Keratinocyte (primary cell): ENCODE measurements around the gene AIDA. TPM values are rescaled to one million over a fixed set of nuclear protein-coding genes. Genes with fewer than 3 reads are reported as not detected.
A peak's percentile ranks its signal among the peaks of the same experiment; 100 is the strongest.

Source experiments
- DNase-seq: peaks from one replicate; pipeline ENCODE4 v3.0.0-alpha.2; 2011; ENCODE audit warnings: low read depth, missing footprints, low spot score
- FAIRE-seq: peaks from 2 replicates; lab custom pipeline; 2011; peaks lifted over from hg19 to GRCh38; lab: Jason Lieb, UNC
- H2AFZ ChIP-seq: 2 replicates; pipeline ENCODE4 v1.6.0; 2012; ENCODE audit warnings: low read length, control low read depth, inconsistent platforms; ENCODE audit not compliant: control insufficient read depth
- H3K27ac ChIP-seq: 2 replicates; pipeline ENCODE4 v1.5.1; 2011; ENCODE audit warnings: low read length; ENCODE audit not compliant: control insufficient read depth, insufficient read depth
- H3K27me3 ChIP-seq: 3 replicates; pipeline ENCODE4 v1.6.0; 2011; ENCODE audit warnings: low read length; ENCODE audit not compliant: control insufficient read depth, insufficient read depth; ENCODE audit errors: extremely low read depth
- H3K36me3 ChIP-seq, 2 experiments: 2 replicates in 1 of 2; 3 replicates in 1 of 2; pipeline ENCODE4 v1.5.1; 2011; ENCODE audit warnings: low read length in 2 of 2, mild to moderate bottlenecking in 1 of 2; ENCODE audit not compliant: control insufficient read depth in 2 of 2, insufficient read depth in 2 of 2; ENCODE audit errors: extremely low read depth in 1 of 2
- H3K4me1 ChIP-seq: 3 replicates; pipeline ENCODE4 v1.5.1; 2011; ENCODE audit warnings: low read length; ENCODE audit not compliant: control insufficient read depth, insufficient read depth; ENCODE audit errors: extremely low read depth
- H3K4me2 ChIP-seq: 3 replicates; pipeline ENCODE4 v1.6.0; 2011; ENCODE audit warnings: low read depth, low read length; ENCODE audit not compliant: control insufficient read depth, insufficient read depth; ENCODE audit errors: extremely low read depth
- H3K4me3 ChIP-seq, 3 experiments: fragments of 200-600 bp in 1 of 3; sonication (generic) in 1 of 3; 2 replicates in 2 of 3; 3 replicates in 1 of 3; pipeline ENCODE4 v1.5.1; 2011 to 2016; ENCODE audit warnings: low read length in 3 of 3, mild to moderate bottlenecking in 3 of 3, control low read depth in 2 of 3, inconsistent platforms in 1 of 3, low read depth in 1 of 3, mixed read lengths in 1 of 3, mixed run types in 1 of 3, moderate library complexity in 1 of 3; ENCODE audit not compliant: control insufficient read depth in 2 of 3, insufficient read depth in 2 of 3; ENCODE audit errors: extremely low read depth in 1 of 3
- H3K79me2 ChIP-seq: 2 replicates; pipeline ENCODE4 v1.6.0; 2012; ENCODE audit warnings: low read length; ENCODE audit not compliant: control insufficient read depth, insufficient read depth
- H3K9ac ChIP-seq: 3 replicates; pipeline ENCODE4 v1.6.0; 2011; ENCODE audit warnings: low read length; ENCODE audit not compliant: control insufficient read depth, insufficient read depth; ENCODE audit errors: extremely low read depth
- H3K9me1 ChIP-seq: 3 replicates; pipeline ENCODE4 v1.6.0; 2011; ENCODE audit warnings: low read length; ENCODE audit not compliant: control insufficient read depth, insufficient read depth; ENCODE audit errors: extremely low read depth
- H3K9me3 ChIP-seq: 2 replicates; pipeline ENCODE4 v1.5.1; 2012; ENCODE audit warnings: low read depth, low read length; ENCODE audit not compliant: control insufficient read depth
- H4K20me1 ChIP-seq: 3 replicates; pipeline ENCODE4 v1.6.0; 2011; ENCODE audit warnings: low read length; ENCODE audit not compliant: control insufficient read depth, insufficient read depth; ENCODE audit errors: extremely low read depth
- CTCF ChIP-seq, 3 experiments: IDR thresholded peaks in 1 of 3; conservative IDR thresholded peaks in 1 of 3; optimal IDR thresholded peaks in 1 of 3; 2 replicates in 2 of 3; 3 replicates in 1 of 3; pipeline versions ENCODE3 to v1.5.1; 2011; ENCODE audit warnings: low read length in 3 of 3, mild to moderate bottlenecking in 3 of 3, moderate library complexity in 2 of 3, control low read depth in 1 of 3, inconsistent platforms in 1 of 3; ENCODE audit not compliant: insufficient read depth in 2 of 3; ENCODE audit errors: extremely low read depth in 1 of 3
- EZH2 ChIP-seq: IDR thresholded peaks from one replicate; pipeline ENCODE4 v1.6.1; 2012; ENCODE audit warnings: inconsistent platforms, mild to moderate bottlenecking, low read length, moderate library complexity
- dilution Hi-C: fragments of 300-500 bp; cut with MboI; formaldehyde crosslinking; loops from one replicate; pipeline ENCODE4 v1.7.0; 2020; ENCODE audit warnings: low sequenced_read_pairs; ENCODE audit not compliant: extremely low pct_ligation_motif_present
- polyA plus RNA-seq, 5 experiments: library from polyadenylated mRNA; depleted of rRNA in 3 of 5; stranded (reverse) in 3 of 5; stranded (forward) in 1 of 5; unstranded in 1 of 5; fragments of >200 nt; gene quantifications; 1 replicate in 1 of 5; 2 replicates in 3 of 5; 3 replicates in 1 of 5; pipeline versions ENCODE4 v1.2.1 to v1.2.3, GENCODE V29; 2011 to 2012; ENCODE audit warnings: missing spikeins in 2 of 5, low read depth in 1 of 5, low replicate concordance in 1 of 5

The AIDA gene
- polyA plus RNA-seq, 1 donor (not counting 4 experiments of a cell fraction or from before 2014, with no cell fraction given): 86.8 TPM

GRCh38 chr1:222711319-222712252 lies 705 bp downstream of the AIDA start:
- Histone ChIP-seq H3K79me2 (peaks cover 65% of the 10 kb centered on the region), H3K27me3 (no peaks in the 10 kb centered on the region), H3K4me3 (peak overlapping the region; percentile 89 to 98 (median 90)), H2AFZ (peak overlapping the region; percentile 87), H4K20me1 (no peaks in the 10 kb centered on the region), H3K27ac (peak overlapping the region; percentile 86), H3K9me1 (no peaks in the 10 kb centered on the region), H3K9me3 (no peaks in the 10 kb centered on the region), H3K9ac (peak overlapping the region; percentile 85), H3K4me2 (peak overlapping the region; percentile 78), H3K4me1 (peaks cover 11% of the 10 kb centered on the region), H3K36me3 (peaks cover 1 to 4% of the 10 kb centered on the region in 2 experiments)
- DNase-seq (no peak), FAIRE-seq (peak; percentile 82)
- no peak for TF ChIP-seq CTCF (optimal IDR thresholded peaks at IDR 0.05 in 1 of 3, IDR thresholded peaks at IDR 0.05 in 1 of 3, conservative IDR thresholded peaks at IDR 0.05 in 1 of 3; ENCODE audit: extremely low read depth in 1 of 3, insufficient read depth in 2 of 3, low read length in 3 of 3)
- TF ChIP-seq EZH2: no peak
- dilution Hi-C loops: no loop called here

GRCh38 chr1:222709700-222710153 lies 2.6 kb downstream of the AIDA start:
- H3K4me3 ChIP-seq: no peak overlapping the region
- H3K27me3 ChIP-seq: no peaks in the 10 kb centered on the region
- no peak overlapping the region for H3K4me2 ChIP-seq
- no peak overlapping the region for H2AFZ ChIP-seq
- H3K9me1 ChIP-seq: no peaks in the 10 kb centered on the region
- FAIRE-seq: no peak
- peaks cover 11% of the 10 kb centered on the region for H3K4me1 ChIP-seq
- peaks cover 80% of the 10 kb centered on the region for H3K79me2 ChIP-seq
- H3K27ac ChIP-seq: no peak overlapping the region
- H3K9me3 ChIP-seq: no peaks in the 10 kb centered on the region
- TF ChIP-seq EZH2: no peak
- no peak for TF ChIP-seq CTCF (optimal IDR thresholded peaks at IDR 0.05 in 1 of 3, IDR thresholded peaks at IDR 0.05 in 1 of 3, conservative IDR thresholded peaks at IDR 0.05 in 1 of 3; ENCODE audit: extremely low read depth in 1 of 3, insufficient read depth in 2 of 3, low read length in 3 of 3)
- no peaks in the 10 kb centered on the region for H4K20me1 ChIP-seq
- no peak for DNase-seq
- no peaks in the 10 kb centered on the region for H3K36me3 ChIP-seq
- H3K9ac ChIP-seq: no peak overlapping the region
- dilution Hi-C loops: no loop called here
